ENCODE results near the gene FAM241A. TPM values are rescaled to one million over a fixed set of nuclear protein-coding genes. Genes with fewer than 3 reads are reported as not detected.

FAM241A gene
- total and polyA plus RNA-seq, 2 donors (not counting 1 experiment from before 2014, with no cell fraction given), result 0.43 to 0.79 TPM

- no peaks in the 10 kb centered on the region for H3K9me3 ChIP-seq (ENCODE audit: control extremely low read depth in 1 of 3, control insufficient read depth in 2 of 3, insufficient read depth in 1 of 3, low read length in 2 of 3)
- H2AFZ ChIP-seq (ENCODE audit: insufficient read depth, low read depth, low read length, poor library complexity, severe bottlenecking), result no peak overlapping the region
- no peaks in the 10 kb centered on the region for H3K4me1 ChIP-seq (ENCODE audit: control insufficient read depth in 2 of 2, insufficient read depth in 2 of 2, low read length in 2 of 2)
- H3K79me2 ChIP-seq (ENCODE audit: control insufficient read depth, insufficient read depth, low read length), result peaks cover 77% of the 10 kb centered on the region
- ChIA-PET CTCF (interaction anchor here (0.6 to 1.0 kb wide), 2 partner anchors 11 to 101 kb away, joined by 3 to 4 read pairs; no protein-coding TSS in a partner anchor), POLR2A (no interaction called here)
- Mint-ChIP-seq H3K4me1 (peaks cover 4% of the 10 kb centered on the region), H3K4me3 (no peak overlapping the region), H3K27ac (no peak overlapping the region), H3K9me3 (ENCODE audit: insufficient read depth) (no peaks in the 10 kb centered on the region), H3K27me3 (no peaks in the 10 kb centered on the region)
- intact Hi-C loops (cut with micrococcal nuclease), result no loop called here
- no peak overlapping the region for H3K4me3 ChIP-seq (ENCODE audit: control extremely low read depth in 1 of 5, extremely low read depth in 1 of 5, insufficient read depth in 1 of 5, low read depth in 2 of 5, low read length in 4 of 5)
- no peak overlapping the region for H3K9ac ChIP-seq (ENCODE audit: low read length)
- ATAC-seq (ENCODE audit: low read depth) (no peak), DNase-seq (no peak)
- no peaks in the 10 kb centered on the region for H3K27me3 ChIP-seq (replicated peaks in 1 of 4; ENCODE audit: control extremely low read depth in 1 of 4, control insufficient read depth in 3 of 4, insufficient read depth in 4 of 4, low read length in 3 of 4)
- H3K27ac ChIP-seq (ENCODE audit: low read length in 2 of 2), result no peak overlapping the region
- H3K4me2 ChIP-seq (replicated peaks; ENCODE audit: low read depth, low read length, poor library complexity, severe bottlenecking), result no peak overlapping the region
- H3K36me3 ChIP-seq (replicated peaks in 1 of 2; ENCODE audit: control extremely low read depth in 1 of 2, control insufficient read depth in 1 of 2, extremely low read depth in 1 of 2, insufficient read depth in 2 of 2, low read length in 1 of 2), result no peaks in the 10 kb centered on the region
- 95% methylated on average over 2 of the region's 2 CpGs for WGBS (ENCODE audit: insufficient coverage)
- peaks cover 10% of the 10 kb centered on the region for H4K20me1 ChIP-seq (ENCODE audit: control insufficient read depth, insufficient read depth, low read length, poor library complexity, severe bottlenecking)
- TF ChIP-seq CTCF (IDR thresholded peaks at IDR 0.05) (no peak), EZH2 (IDR thresholded peaks at IDR 0.05; ENCODE audit: borderline replicate concordance, insufficient read depth, low read depth, low read length, poor library complexity, severe bottlenecking) (no peak)
Measured at GRCh38 chr4:112238833-112239232, 93.6 kb downstream of the FAM241A start.

Other genes with a start within 250 kb of the FAM241A start
- gene AP1AR, start 86.3 kb downstream of the FAM241A start, total RNA-seq, result 20.3 and 24.0 TPM in 2 replicates
- 3.4 and 9.6 TPM in 2 replicates for gene AP1AR, start 86.3 kb downstream of the FAM241A start, polyA plus RNA-seq
- 24.7 and 30.8 TPM in 2 replicates for gene TIFA, start 140.4 kb downstream of the FAM241A start, total RNA-seq
- gene TIFA, start 140.4 kb downstream of the FAM241A start, polyA plus RNA-seq, result 13.4 and 20.8 TPM in 2 replicates
- gene ALPK1, start 151.9 kb downstream of the FAM241A start, total RNA-seq, result 27.2 and 28.6 TPM in 2 replicates
- 5.5 and 6.7 TPM in 2 replicates for gene ALPK1, start 151.9 kb downstream of the FAM241A start, polyA plus RNA-seq

Data from B cell (primary cell).